Endothelial cell of umbilical vein (primary cell): Measurements from ENCODE around the gene CROCC.

Source experiments
- EZH2 ChIP-seq: IDR thresholded peaks from 2 replicates; pipeline ENCODE4 v1.6.1; 2012; ENCODE audit warnings: borderline replicate concordance, low read depth, mild to moderate bottlenecking, moderate library complexity, low read length, inconsistent platforms; ENCODE audit not compliant: severe bottlenecking
- JUN ChIP-seq: IDR thresholded peaks from 2 replicates; pipeline ENCODE4 v1.6.1; 2011; ENCODE audit warnings: borderline replicate concordance, low read depth; ENCODE audit not compliant: insufficient read length, insufficient read depth
- POLR2A ChIP-seq: IDR thresholded peaks from 2 replicates; pipeline ENCODE4 v1.6.1; 2012; ENCODE audit warnings: low read depth, mild to moderate bottlenecking, control low read depth, low read length
- POLR2AphosphoS5 ChIP-seq: IDR thresholded peaks from 2 replicates; pipeline ENCODE4 v1.6.1; 2012; ENCODE audit warnings: low read depth, mild to moderate bottlenecking, control low read depth, low read length, moderate library complexity; ENCODE audit not compliant: insufficient read depth
- TF ChIP-seq, protein P1 (sequence below), 2 donors: IDR thresholded peaks; 1 replicate in 1 of 2; 2 replicates in 1 of 2; pipeline ENCODE4 v1.5.1; 2011; ENCODE audit warnings: low read length in 2 of 2, mild to moderate bottlenecking in 2 of 2, moderate library complexity in 2 of 2, control low read depth in 1 of 2, inconsistent platforms in 1 of 2, low read depth in 1 of 2; ENCODE audit not compliant: insufficient read depth in 1 of 2; ENCODE audit errors: extremely low read depth in 1 of 2

DNA sequence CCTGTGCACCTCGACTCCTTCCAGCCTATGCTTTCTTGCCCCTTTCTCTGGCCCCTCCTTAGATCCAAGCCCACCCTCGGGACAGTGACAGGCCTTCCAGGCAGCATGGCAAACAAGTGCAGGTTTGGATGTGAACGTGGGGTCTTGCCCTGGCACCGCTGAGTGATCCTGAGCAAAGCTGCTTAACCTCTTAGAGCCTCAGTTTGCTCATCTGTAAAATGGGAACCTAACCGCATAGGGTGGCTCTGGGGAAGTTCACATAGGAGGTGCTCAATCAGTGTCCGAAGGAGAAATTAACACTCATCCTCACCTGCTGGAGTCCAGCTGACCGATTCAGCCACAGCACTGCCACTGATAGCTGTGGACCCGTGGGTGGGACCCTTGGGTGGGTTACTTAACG, 51.5 kb downstream of the CROCC start:
- TF ChIP-seq EZH2 (no peak), POLR2AphosphoS5 (no peak), POLR2A (no peak), JUN (no peak)
- TF ChIP-seq, protein P1, sequence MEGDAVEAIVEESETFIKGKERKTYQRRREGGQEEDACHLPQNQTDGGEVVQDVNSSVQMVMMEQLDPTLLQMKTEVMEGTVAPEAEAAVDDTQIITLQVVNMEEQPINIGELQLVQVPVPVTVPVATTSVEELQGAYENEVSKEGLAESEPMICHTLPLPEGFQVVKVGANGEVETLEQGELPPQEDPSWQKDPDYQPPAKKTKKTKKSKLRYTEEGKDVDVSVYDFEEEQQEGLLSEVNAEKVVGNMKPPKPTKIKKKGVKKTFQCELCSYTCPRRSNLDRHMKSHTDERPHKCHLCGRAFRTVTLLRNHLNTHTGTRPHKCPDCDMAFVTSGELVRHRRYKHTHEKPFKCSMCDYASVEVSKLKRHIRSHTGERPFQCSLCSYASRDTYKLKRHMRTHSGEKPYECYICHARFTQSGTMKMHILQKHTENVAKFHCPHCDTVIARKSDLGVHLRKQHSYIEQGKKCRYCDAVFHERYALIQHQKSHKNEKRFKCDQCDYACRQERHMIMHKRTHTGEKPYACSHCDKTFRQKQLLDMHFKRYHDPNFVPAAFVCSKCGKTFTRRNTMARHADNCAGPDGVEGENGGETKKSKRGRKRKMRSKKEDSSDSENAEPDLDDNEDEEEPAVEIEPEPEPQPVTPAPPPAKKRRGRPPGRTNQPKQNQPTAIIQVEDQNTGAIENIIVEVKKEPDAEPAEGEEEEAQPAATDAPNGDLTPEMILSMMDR (IDR thresholded peaks at IDR 0.05; ENCODE audit: extremely low read depth in 1 of 2, insufficient read depth in 1 of 2, low read depth in 1 of 2, low read length in 2 of 2) = no peak
